Activated CD4-positive, CD25-positive, alpha-beta regulatory T cell treated with anti-CD3 and anti-CD28 coated beads, Interleukin-2, amount 50 U/mL, for 16 hours (primary cell): ENCODE data around the gene SNAP91.

Experiments
- DNase-seq: peaks from one replicate; pipeline ENCODE4 v3.0.0-alpha.2; 2020; ENCODE audit warnings: low read depth, low spot score

SNAP91 gene

DNA sequence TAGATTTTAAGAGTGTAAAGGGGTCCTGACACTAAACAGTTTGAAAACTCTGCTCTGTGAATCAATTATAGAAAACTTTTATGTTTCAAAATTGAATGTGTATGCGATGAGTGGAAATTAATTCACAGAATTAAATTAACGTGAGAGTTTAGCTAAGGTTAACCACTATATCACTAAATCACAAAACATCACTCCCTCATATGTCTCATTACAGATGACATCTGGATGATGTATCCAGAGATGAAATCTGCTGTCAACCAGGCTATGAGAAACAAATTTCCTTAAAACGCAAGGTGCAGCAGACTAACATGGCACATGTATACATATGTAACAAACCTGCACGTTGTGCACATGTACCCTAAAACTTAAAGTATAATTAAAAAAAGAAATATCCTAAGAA lies 169.2 kb downstream of the SNAP91 start:
- no peak for DNase-seq

DNA sequence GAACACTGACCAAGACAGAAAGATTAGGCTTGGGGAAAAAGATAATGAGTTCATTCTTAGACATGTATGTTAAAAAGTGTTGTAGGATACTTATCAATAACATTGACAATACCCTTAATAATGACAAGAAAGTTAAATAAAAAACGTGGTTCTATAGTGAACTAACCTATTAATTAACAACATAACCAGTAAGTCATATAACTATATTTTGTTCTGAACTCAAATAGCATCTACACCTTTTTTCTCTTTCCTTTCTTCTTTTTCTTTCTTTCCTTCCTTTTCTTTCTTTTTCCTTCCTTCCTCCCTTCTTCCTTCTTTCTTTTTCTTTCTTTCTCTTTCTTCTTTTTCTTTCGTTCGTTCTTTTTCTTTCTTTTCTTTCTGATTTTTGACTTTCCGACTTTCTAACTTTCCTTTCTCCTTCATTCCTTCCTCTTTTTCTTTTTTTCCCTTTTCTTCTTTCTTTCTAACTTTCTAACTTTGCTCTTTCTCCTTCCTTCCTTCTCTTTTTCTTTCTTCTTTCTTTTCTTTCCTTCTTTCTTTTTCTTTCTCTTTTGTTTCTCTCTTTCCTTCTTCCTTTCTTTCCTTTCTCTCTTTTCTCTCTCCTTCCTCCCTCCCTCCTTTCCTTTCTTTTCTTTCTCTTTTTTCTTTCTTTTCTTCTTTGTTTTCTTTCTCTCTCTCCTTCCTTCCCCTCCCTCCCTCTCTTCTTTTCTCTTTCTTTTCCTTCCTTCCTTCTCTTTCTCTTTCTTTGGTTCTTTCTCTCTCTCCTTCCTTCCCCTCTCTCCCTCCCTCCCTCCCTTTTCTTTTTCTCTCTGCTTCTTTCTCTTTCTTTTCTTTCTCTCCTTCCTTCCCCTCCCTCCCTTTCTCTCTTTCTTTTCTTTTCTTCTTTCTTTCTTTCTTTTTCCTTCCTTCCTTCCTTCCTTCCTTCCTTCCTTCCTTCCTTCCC lies 172.0 kb downstream of the SNAP91 start:
- DNase-seq, result no peak

DNA sequence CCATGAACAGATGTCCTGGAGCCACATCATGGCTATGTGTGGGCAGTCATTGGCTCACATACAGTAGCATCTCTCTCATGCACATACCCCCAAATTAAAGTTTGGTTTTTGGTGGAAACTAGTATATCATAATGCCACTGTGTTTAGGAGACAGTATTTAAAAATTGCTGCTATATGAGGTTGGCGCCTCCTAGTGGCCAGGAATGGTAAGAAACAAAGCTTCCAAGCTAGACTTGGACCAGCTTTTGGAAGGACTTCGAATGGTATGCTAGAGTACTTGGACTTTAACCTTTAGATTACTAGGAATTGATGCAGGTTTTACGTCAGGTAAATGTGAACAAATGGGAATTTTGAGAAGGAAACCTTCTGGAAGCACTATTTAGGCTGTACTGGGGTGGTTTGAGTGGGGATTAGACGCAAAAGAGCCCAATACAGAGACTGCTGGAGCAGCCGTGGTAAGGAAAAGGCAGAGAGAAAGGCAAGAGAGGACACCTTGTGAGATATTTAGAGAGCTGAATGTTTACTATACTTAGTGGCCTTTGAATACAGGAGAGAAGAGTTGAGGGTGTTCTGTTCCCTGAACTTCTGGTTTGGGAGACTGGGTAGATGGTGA lies 172.8 kb downstream of the SNAP91 start:
- no peak for DNase-seq

DNA sequence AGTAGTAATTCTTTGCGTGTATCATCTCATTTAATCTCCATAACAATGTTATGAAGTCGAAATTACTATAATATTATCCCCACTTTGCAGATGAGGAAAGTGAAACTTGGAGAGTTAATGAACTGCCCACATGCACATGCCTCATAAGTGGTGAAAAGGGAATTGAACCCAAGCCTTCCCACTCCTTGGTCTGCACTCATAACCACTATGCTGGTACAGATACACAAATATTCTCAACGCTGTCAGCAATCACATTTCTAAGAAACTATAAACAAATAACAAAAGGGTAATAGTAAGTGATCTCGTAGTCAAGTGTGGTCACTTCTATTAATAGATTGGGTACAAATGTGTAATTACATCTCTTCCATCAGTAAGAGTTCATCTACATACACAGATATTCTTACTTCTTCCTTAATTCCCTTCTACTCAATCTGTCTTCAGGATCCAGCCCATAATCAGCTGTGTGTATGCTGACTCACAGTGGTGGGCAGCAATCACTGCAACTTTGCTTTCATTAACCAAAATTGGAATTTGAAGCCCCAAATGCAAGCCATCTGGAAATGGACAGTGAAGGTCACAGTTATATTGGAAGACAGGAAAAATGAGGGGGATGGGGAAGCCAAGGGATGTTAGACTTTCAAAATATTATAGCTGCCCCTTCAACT lies 190.0 kb downstream of the SNAP91 start:
- DNase-seq, result no peak

DNA sequence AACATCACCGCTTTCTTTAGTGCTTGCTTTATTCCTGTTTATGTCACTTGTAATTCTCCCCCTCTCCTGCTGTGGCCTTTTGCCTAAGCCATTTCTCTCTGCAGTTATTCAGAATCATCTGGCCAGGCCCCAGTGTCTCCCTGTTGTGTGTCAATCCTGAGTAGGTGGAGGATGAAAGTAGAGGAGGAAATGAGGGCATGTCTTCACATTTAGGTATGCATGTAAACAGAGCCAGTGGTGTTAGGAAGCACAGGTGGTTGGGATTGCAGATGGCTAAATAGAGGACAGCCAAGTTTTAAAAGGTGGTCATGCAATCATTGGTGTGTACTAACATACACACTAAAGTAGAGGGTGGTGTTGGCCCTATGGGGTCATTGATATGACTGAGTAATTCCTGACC lies 191.4 kb downstream of the SNAP91 start:
- DNase-seq, result no peak

DNA sequence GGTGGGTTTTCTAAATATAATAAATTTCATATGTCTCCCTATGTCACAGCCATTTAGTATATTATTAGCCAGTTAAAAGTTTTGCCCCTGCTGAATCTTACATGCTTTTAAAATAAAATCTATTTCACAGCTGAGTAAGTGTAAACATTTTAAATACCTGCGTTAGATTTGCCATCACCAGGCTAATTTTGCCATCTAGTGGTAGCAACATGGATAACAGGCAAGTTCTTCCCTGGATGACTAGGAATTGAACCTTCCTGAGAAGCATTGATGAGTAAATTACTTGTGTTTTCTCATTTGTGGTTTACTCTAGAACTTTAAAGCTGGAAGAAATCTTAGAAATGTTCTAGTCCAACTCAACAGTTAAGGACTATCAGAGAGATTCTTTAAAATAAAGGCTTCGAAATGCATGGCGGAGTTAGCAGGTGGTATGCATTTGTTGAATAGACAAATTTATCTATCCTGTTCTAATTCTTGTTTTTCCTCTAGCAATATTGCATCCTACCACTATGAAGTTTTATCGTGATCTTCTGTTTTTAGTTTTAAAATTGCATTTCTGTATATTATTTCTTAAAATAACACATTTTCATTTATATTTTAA lies 193.9 kb downstream of the SNAP91 start:
- no peak for DNase-seq

DNA sequence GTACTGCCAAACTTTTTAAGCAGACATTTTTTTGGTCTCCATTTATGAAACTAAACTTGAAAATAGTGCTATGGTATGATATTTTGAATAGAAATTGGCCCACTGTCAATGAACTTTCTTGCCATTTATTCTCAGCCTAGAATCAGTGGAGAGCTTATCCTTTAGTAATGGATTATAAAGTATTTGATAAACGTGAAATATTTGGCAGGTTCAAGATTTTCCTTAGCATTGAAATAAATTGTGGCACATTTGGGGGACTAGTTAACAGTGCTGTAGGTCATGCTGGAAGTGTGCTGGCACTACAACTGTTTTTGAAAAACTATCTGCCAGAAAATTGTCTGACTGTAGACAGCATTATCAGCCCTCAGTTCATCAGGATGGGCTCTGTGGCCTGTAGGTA lies 194.4 kb downstream of the SNAP91 start:
- DNase-seq, result no peak

DNA sequence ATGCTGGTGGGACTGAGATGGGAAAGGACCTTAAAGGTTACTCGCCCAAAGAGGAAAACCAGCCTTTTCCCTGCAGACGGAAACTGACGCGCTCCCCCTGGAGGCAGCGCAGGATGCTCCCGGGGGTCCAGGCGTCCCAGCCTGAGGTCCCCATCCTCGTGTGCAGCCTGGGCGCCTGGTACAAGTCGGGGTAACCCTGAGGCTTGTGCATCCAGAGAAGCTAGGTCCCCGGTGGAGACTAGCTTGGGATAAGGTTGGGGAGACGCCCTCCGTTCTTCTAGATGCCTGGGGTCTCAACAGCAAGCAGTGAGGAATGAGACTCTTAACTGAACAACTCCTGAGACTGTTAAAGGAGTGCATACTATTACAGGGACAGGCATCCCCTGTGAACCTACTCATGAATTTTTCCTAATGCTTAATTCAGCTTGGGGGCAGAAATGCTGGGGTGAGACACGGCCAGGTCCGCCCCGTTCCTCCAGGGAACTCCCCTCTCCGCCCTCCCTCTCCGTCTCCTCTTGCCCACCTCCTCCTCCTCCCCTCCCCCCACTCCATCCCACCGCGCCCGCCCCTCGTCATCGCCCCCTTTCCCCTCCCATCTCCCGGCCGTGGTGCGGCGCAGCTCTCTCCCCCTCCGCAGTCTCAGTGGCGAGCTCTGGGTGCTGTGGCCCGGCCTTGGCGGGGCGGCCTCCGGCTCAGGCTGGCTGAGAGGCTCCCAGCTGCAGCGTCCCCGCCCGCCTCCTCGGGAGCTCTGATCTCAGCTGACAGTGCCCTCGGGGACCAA lies 196.8 kb downstream of the SNAP91 start, which contains the start of gene PRSS35:
TSS of gene PRSS35 (plus strand) at position 634 of the 781 bp plus-strand sequence. CDS start 10,908 bp downstream, outside the sequence.
- DNase-seq, result no peak

DNA sequence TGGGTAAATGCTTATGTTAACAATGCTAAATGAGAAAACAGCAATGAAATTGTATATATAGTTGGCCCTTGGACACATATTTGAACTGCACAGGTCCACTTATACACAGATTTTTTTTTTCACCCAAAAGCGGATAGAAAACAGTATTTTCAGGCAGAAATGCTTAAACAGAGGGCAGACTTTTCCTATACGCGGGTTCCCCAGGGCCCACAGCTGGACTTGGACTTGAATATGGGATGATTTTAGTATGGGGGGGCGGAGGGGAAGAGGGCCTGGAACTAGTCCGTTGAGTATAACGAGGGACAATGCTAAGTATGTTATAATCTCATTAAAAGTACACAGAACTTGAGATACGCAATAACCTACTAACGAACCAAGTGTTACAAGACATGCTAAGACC lies 197.6 kb downstream of the SNAP91 start:
- DNase-seq, result no peak

DNA sequence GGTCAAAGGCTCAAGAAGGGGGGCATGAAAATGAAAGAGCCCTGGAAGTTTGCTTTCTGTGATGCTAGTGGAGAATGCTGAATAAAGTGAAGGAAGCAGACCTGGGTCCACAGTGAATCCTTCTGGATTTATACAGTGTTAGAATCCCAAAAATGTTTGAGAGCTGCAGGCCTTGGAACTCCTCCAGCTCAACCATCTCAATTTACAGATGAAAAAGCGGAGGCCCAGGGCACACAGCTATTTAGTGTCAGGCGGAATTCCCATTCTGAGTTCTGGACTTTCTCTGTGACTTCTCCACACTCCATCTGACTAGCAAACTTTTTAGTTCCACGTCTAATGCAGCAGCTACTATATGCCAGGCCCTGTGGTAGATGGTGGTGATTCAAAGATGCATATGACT lies 198.1 kb downstream of the SNAP91 start:
- DNase-seq, result no peak

DNA sequence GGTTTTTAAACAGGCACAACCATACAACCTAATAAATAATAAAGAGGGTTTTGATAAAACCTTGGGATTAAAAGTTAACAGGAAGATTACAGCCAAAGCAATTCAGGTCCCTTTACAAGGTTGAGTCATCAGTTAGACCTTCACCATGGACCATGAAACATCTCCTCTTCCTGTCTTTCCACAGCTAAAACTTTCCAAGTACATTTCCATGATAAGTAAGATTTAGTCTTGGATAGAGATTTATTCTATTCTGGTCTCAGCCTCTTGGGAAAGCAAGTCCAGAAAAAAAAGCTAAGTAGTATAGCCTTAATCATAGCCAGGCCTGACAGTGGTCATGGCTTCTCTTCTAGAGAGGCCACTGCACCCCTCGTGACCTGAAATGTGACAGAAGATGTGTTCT lies 199.5 kb downstream of the SNAP91 start:
- no peak for DNase-seq

DNA sequence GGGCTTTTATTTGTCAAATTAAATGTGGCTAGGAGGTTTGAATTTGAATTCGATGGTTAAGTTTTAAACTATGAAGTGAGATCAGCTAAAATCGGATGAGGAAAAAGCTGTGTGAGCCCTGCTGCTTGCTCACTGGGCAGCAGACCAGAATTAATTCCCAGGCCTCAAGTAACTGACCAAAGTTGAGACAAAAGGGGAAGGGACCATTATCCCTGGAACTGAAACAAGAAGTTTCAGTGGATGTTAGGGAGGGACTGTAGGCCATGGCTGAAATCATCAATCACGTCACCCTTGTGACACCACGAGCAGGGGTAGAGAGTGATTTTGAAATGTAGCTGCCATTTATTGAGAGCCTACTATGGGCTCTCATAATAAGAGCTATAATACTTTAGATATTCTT lies 203.5 kb downstream of the SNAP91 start:
- DNase-seq, result no peak
